K562 (cell line): ENCODE measurements around the gene DMWD. TPM values are rescaled to one million over a fixed set of nuclear protein-coding genes. Genes with fewer than 3 reads are reported as not detected.

Experiments used
- ATAC-seq: fragments of 200-7000 bp; cut with Tn5 transposase; 3 replicates; pipeline ENCODE4 v1.9.1; 2020; ENCODE audit warnings: moderate library complexity
- BruUV-seq: library from RNA; stranded (reverse); fragments of 400-500 nt; replicated peaks from 2 replicates; lab custom pipeline; 2021; lab: Mats Ljungman, UMichigan
- CTCF ChIA-PET: fragments of 300-600 bp; formaldehyde crosslinking; extraction: SDS; loops from one replicate; lab custom pipeline; 2021; ENCODE audit warnings: low intra/inter-chr PET ratio; lab: Yijun Ruan, JAX
- POLR2A ChIA-PET: fragments of 300-600, 350-650 bp; sonication (Branson Sonifier 250); formaldehyde crosslinking; extraction: SDS; loops from one replicate; lab custom pipeline; 2021; ENCODE audit warnings: antibody characterized with exemption, inconsistent platforms; lab: Yijun Ruan, JAX
- DNase-seq, 4 experiments: peaks; one replicate each; pipeline versions ENCODE4 v3.0.0 to v3.0.0-alpha.2; 2011 to 2018; ENCODE audit warnings: low spot score in 3 of 4, mixed read lengths in 3 of 4; ENCODE audit errors: extremely low read depth in 1 of 4
- FAIRE-seq: peaks from 2 replicates; lab custom pipeline; 2011; peaks lifted over from hg19 to GRCh38; lab: Jason Lieb, UNC
- H2AFZ ChIP-seq: 2 replicates; pipeline ENCODE4 v1.6.0; 2011; ENCODE audit warnings: low read depth, low read length, control low read depth, inconsistent platforms
- H3K27ac ChIP-seq: fragments of 200-600 bp; 3 replicates; pipeline ENCODE4 v1.8.0; 2011; ENCODE audit warnings: low read depth, mild to moderate bottlenecking, control low read depth, inconsistent platforms, low read length, moderate library complexity, mixed read lengths; ENCODE audit errors: extremely low read depth
- H3K27me3 ChIP-seq, 2 experiments: fragments of 300-600 bp in 1 of 2; 2 replicates in 1 of 2; 3 replicates in 1 of 2; pipeline versions ENCODE4 v1.6.0 to v1.8.0; 2011; ENCODE audit warnings: inconsistent platforms in 2 of 2, low read length in 2 of 2, mild to moderate bottlenecking in 1 of 2, mixed read lengths in 1 of 2, moderate library complexity in 1 of 2; ENCODE audit not compliant: control insufficient read depth in 2 of 2, insufficient read depth in 2 of 2
- H3K36me3 ChIP-seq: fragments of 300-600 bp; 3 replicates; pipeline ENCODE4 v1.8.0; 2011; ENCODE audit warnings: mild to moderate bottlenecking, low read length, inconsistent platforms; ENCODE audit not compliant: control insufficient read depth, insufficient read depth
- H3K4me1 ChIP-seq, 2 experiments: fragments of 200-600 bp in 1 of 2; replicated peaks in 1 of 2; 2 replicates in 1 of 2; 3 replicates in 1 of 2; pipeline versions ENCODE4 v1.5.1 to v1.8.0; 2011; ENCODE audit warnings: inconsistent platforms in 2 of 2, low read length in 2 of 2, mild to moderate bottlenecking in 1 of 2, mixed read lengths in 1 of 2, moderate library complexity in 1 of 2; ENCODE audit not compliant: control insufficient read depth in 2 of 2, insufficient read depth in 2 of 2
- H3K4me2 ChIP-seq: 2 replicates; pipeline ENCODE4 v1.6.1; 2011; ENCODE audit warnings: low read length, control low read depth, inconsistent platforms, mixed read lengths; ENCODE audit not compliant: insufficient read depth
- H3K4me3 ChIP-seq: fragments of 200-600 bp; sonication (generic), shearing (Covaris generic); 2 replicates; pipeline ENCODE4 v1.5.1; 2016; ENCODE audit warnings: control low read depth, inconsistent platforms
- H3K79me2 ChIP-seq: fragments of 200-600 bp; 3 replicates; pipeline ENCODE4 v1.8.0; 2011; ENCODE audit warnings: low read length, inconsistent platforms; ENCODE audit not compliant: control insufficient read depth, insufficient read depth
- H3K9ac ChIP-seq, 2 experiments: 2 replicates each; pipeline versions ENCODE4 v1.6.0 to v1.6.1; 2011; ENCODE audit warnings: low read depth in 2 of 2, low read length in 2 of 2, control low read depth in 1 of 2, inconsistent platforms in 1 of 2, mild to moderate bottlenecking in 1 of 2, mixed read lengths in 1 of 2; ENCODE audit not compliant: insufficient read depth in 1 of 2
- H3K9me1 ChIP-seq: one replicate; pipeline ENCODE4 v1.6.0; 2011; ENCODE audit warnings: inconsistent platforms, mild to moderate bottlenecking, low read length, moderate library complexity; ENCODE audit not compliant: control insufficient read depth, insufficient read depth
- H3K9me3 ChIP-seq: replicated peaks from 2 replicates; pipeline ENCODE4 v1.5.1; 2011; ENCODE audit warnings: low read depth, low read length, inconsistent platforms; ENCODE audit not compliant: control insufficient read depth, insufficient read depth
- H4K20me1 ChIP-seq: replicated peaks from 2 replicates; pipeline ENCODE4 v1.6.1; 2011; ENCODE audit warnings: low read length, inconsistent platforms, mixed read lengths; ENCODE audit not compliant: control insufficient read depth, insufficient read depth
- CTBP1 ChIP-seq: fragments of 450-650 bp; IDR thresholded peaks from 2 replicates; pipeline ENCODE4 v1.6.1; 2016; ENCODE audit warnings: borderline replicate concordance
- ELF4 ChIP-seq: fragments of 450-650 bp; formaldehyde crosslinking; IDR thresholded peaks from 2 replicates; pipeline ENCODE4 v1.4.0; 2022; ENCODE audit warnings: missing genetic modification characterization
- ETV6 ChIP-seq, 3 experiments: fragments of 150-350 bp in 1 of 3; sonication (generic) in 1 of 3; formaldehyde crosslinking in 1 of 3; IDR thresholded peaks; 2 replicates each; pipeline versions ENCODE4 v1.6.1 to v1.8.0; 2014 to 2022; ENCODE audit warnings: borderline replicate concordance in 2 of 3, low read depth in 2 of 3, antibody characterized with exemption in 1 of 3, low read length in 1 of 3, mild to moderate bottlenecking in 1 of 3, missing genetic modification reagents in 1 of 3
- FIP1L1 ChIP-seq: fragments of 200-400 bp; formaldehyde crosslinking; IDR thresholded peaks from 2 replicates; pipeline ENCODE4 v1.6.1; 2018; ENCODE audit warnings: mild to moderate bottlenecking, low read depth, low read length; ENCODE audit not compliant: poor library complexity, severe bottlenecking
- IFI16 ChIP-seq: fragments of 250-450 bp; sonication (Bioruptor Pico); IDR thresholded peaks from 2 replicates; pipeline ENCODE4 v2.1.2; 2022; ENCODE audit warnings: mild to moderate bottlenecking, inconsistent platforms
- JUNB ChIP-seq: fragments of 450-650 bp; formaldehyde crosslinking; conservative IDR thresholded peaks from 2 replicates; pipeline ENCODE4 v1.4.0; 2020; ENCODE audit warnings: mild to moderate bottlenecking
- KLF6 ChIP-seq: fragments of 250-450 bp; sonication (Bioruptor Pico); IDR thresholded peaks from 2 replicates; pipeline ENCODE4 v1.4.0; 2020; ENCODE audit warnings: mild to moderate bottlenecking, moderate library complexity, borderline replicate concordance
- ZEB2 ChIP-seq: fragments of 450-650 bp; IDR thresholded peaks from 2 replicates; pipeline ENCODE4 v1.6.1; 2016
- ZNF217 ChIP-seq: sonication (generic); formaldehyde crosslinking; IDR thresholded peaks from 2 replicates; pipeline ENCODE4 v1.8.0; 2022; ENCODE audit warnings: mild to moderate bottlenecking, missing genetic modification reagents
- WGBS: fragments of 100-300 bp; shearing (Covaris generic); methylation state at CpG from one replicate; pipeline ENCODE4 v1.1.6; 2016; ENCODE audit warnings: low coverage, mixed read lengths; ENCODE audit not compliant: insufficient coverage; ENCODE audit errors: missing lambda C conversion rate; 5-methylcytosine and 5-hydroxymethylcytosine counted together
- in situ Hi-C: fragments of 300-500 bp; cut with MboI; formaldehyde crosslinking; loops from 4 replicates; pipeline ENCODE4 v1.15.0; 2018; ENCODE audit warnings: inconsistent platforms, mixed read lengths
- intact Hi-C: fragments of 100-400 bp; cut with micrococcal nuclease; formaldehyde crosslinking; loops from 2 replicates; pipeline ENCODE4 v1.14.2; 2022
- polyA plus RNA-seq, 8 experiments: library from polyadenylated mRNA; depleted of rRNA in 4 of 8; stranded (reverse) in 5 of 8; unstranded in 3 of 8; fragments of >200 nt; fragmentation: Nextera tagmentation in 2 of 8; fragmentation: Illumina TruSeq in 1 of 8; extraction: Ambion mirVana in 2 of 8; extraction: Trizol in 1 of 8; gene quantifications; 2 replicates each; pipeline versions ENCODE4 v1.2.1 to v1.2.3, GENCODE V29; 2011 to 2014; ENCODE audit warnings: inconsistent platforms in 1 of 8, missing spikeins in 1 of 8
- total RNA-seq, 7 experiments: library from RNA; depleted of rRNA in 6 of 7; stranded (reverse); fragments of >200 nt in 6 of 7; fragmentation: Illumina TruSeq in 2 of 7; extraction: Trizol in 2 of 7; gene quantifications; 2 replicates each; pipeline versions ENCODE4 v1.2.1 to v1.2.3, GENCODE V29; 2011 to 2021; ENCODE audit warnings: low replicate concordance in 1 of 7
- TF ChIP-seq, protein P1 (sequence below): fragments of 450-650 bp; formaldehyde crosslinking; IDR thresholded peaks from 2 replicates; pipeline ENCODE4 v1.4.0; 2020; ENCODE audit warnings: mild to moderate bottlenecking, moderate library complexity
- TF ChIP-seq, protein P2 (sequence below): conservative IDR thresholded peaks from 2 replicates; pipeline ENCODE4 v1.6.1; 2011; ENCODE audit warnings: low read depth, mild to moderate bottlenecking, low read length; ENCODE audit not compliant: control insufficient read depth
- TF ChIP-seq, protein P3 (sequence below): fragments of 200-400 bp; formaldehyde crosslinking; IDR thresholded peaks from 2 replicates; pipeline ENCODE4 v1.6.1; 2017; ENCODE audit warnings: mild to moderate bottlenecking, low read depth, low read length, moderate library complexity
- TF ChIP-seq, protein P4 (sequence below): sonication (generic); formaldehyde crosslinking; IDR thresholded peaks from 2 replicates; pipeline ENCODE4 v1.8.0; 2022; ENCODE audit warnings: missing genetic modification reagents, mild to moderate bottlenecking, moderate library complexity, borderline replicate concordance
- TF ChIP-seq, protein P5 (sequence below): fragments of 450-650 bp; conservative IDR thresholded peaks from 2 replicates; pipeline ENCODE4 v1.6.1; 2016; ENCODE audit warnings: missing genetic modification characterization, low read depth, mild to moderate bottlenecking, missing compliant biosample characterization, moderate library complexity

DMWD gene
- total and polyA plus RNA-seq, 9 of the 15 experiments (the other 6 are each of a cell fraction or from before 2014, with no cell fraction given) = 4.7 to 54.6 (median 19.0) TPM

DNA sequence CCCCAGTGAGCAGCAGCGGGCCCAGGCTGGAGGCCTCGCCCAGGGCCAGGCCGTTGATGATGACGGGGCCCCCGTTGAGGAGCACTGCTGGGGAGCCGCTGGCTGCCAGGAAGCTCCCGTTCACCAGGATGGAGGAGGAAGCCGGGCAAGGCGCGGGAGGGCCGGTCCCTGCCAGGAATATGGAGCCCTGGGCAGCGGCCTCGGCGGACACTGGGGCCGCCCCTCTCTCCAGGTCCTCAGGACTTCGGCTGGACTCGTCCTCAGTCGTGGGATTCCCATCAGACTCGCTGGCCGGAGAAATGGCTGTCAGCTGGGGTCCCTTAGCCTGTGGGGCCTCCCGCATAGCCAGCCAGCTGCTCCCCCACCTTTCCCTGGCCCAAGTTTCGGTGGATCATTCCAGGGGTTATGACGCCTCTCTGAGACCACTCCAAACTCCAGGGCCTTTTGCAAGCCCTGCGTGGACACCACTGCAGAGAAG, 25.7 kb downstream of the DMWD start:
- peak overlapping the region; percentile 88 for H3K4me2 ChIP-seq
- peaks cover 10 to 86% of the 10 kb centered on the region in 2 experiments; a peak in 4 of 5 replicates for H3K4me1 ChIP-seq
- no peak for FAIRE-seq
- peaks cover 4% of the 10 kb centered on the region; the same call in 1 of the 3 replicates for H3K36me3 ChIP-seq
- H2AFZ ChIP-seq = peak overlapping the region; percentile 87; the same call in 1 of the 2 replicates
- no peaks in the 10 kb centered on the region for H3K27me3 ChIP-seq
- POLR2A ChIA-PET = interaction anchor here (0.7 to 1.7 kb wide), 6 partner anchors 12 to 75 kb away, joined by 3 to 4 read pairs (median 4); partner anchors contain the start of gene SNRPD2
- no peaks in the 10 kb centered on the region for H3K9me3 ChIP-seq
- ATAC-seq = no peak
- peak overlapping the region; percentile 56 for H3K4me3 ChIP-seq
- intact Hi-C loops (no loop called here), in situ Hi-C loops (no loop called here)
- peak overlapping the region; percentile 77; the same call in 2 of the 3 replicates for H3K27ac ChIP-seq
- no peaks in the 10 kb centered on the region for H3K9me1 ChIP-seq
- DNase-seq = no peak
- no peaks in the 10 kb centered on the region for H4K20me1 ChIP-seq
- H3K79me2 ChIP-seq = peaks cover 17% of the 10 kb centered on the region; the same call in 2 of the 3 replicates
- WGBS = 42% methylated on average over 12 of the region's 24 CpGs
- CTCF ChIA-PET = interaction anchor here (0.6 kb wide), 1 partner anchor 119 kb away, joined by 3 read pairs; the partner anchor contains the start of gene IRF2BP1
- TSS peak; percentile 47 for BruUV-seq
- H3K9ac ChIP-seq = peak overlapping the region; percentile 69 to 98
- TF ChIP-seq CTBP1 (no peak), FIP1L1 (peak; percentile 12), KLF6 (CRISPR knock-in tag) (no peak), ZEB2 (no peak), ELF4 (CRISPR knock-in tag) (no peak), ETV6 (IDR thresholded peaks at IDR 0.05; ENCODE audit: borderline replicate concordance in 1 of 2, low read depth in 2 of 2, low read length in 1 of 2) (no peak), ETV6 (CRISPR knock-in tag; IDR thresholded peaks at IDR 0.05; ENCODE audit: borderline replicate concordance) (no peak), IFI16 (CRISPR knock-in tag) (no peak), ZNF217 (no peak), JUNB (CRISPR knock-in tag) (no peak)
- TF ChIP-seq, protein P1, sequence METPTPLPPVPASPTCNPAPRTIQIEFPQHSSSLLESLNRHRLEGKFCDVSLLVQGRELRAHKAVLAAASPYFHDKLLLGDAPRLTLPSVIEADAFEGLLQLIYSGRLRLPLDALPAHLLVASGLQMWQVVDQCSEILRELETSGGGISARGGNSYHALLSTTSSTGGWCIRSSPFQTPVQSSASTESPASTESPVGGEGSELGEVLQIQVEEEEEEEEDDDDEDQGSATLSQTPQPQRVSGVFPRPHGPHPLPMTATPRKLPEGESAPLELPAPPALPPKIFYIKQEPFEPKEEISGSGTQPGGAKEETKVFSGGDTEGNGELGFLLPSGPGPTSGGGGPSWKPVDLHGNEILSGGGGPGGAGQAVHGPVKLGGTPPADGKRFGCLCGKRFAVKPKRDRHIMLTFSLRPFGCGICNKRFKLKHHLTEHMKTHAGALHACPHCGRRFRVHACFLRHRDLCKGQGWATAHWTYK (CRISPR knock-in tag) = no peak
- TF ChIP-seq, protein P2, sequence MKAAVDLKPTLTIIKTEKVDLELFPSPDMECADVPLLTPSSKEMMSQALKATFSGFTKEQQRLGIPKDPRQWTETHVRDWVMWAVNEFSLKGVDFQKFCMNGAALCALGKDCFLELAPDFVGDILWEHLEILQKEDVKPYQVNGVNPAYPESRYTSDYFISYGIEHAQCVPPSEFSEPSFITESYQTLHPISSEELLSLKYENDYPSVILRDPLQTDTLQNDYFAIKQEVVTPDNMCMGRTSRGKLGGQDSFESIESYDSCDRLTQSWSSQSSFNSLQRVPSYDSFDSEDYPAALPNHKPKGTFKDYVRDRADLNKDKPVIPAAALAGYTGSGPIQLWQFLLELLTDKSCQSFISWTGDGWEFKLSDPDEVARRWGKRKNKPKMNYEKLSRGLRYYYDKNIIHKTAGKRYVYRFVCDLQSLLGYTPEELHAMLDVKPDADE = no peak
- TF ChIP-seq, protein P3, sequence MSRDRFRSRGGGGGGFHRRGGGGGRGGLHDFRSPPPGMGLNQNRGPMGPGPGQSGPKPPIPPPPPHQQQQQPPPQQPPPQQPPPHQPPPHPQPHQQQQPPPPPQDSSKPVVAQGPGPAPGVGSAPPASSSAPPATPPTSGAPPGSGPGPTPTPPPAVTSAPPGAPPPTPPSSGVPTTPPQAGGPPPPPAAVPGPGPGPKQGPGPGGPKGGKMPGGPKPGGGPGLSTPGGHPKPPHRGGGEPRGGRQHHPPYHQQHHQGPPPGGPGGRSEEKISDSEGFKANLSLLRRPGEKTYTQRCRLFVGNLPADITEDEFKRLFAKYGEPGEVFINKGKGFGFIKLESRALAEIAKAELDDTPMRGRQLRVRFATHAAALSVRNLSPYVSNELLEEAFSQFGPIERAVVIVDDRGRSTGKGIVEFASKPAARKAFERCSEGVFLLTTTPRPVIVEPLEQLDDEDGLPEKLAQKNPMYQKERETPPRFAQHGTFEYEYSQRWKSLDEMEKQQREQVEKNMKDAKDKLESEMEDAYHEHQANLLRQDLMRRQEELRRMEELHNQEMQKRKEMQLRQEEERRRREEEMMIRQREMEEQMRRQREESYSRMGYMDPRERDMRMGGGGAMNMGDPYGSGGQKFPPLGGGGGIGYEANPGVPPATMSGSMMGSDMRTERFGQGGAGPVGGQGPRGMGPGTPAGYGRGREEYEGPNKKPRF = no peak
- TF ChIP-seq, protein P4, sequence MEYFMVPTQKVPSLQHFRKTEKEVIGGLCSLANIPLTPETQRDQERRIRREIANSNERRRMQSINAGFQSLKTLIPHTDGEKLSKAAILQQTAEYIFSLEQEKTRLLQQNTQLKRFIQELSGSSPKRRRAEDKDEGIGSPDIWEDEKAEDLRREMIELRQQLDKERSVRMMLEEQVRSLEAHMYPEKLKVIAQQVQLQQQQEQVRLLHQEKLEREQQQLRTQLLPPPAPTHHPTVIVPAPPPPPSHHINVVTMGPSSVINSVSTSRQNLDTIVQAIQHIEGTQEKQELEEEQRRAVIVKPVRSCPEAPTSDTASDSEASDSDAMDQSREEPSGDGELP = 0 out of 2 replicates have a peak, but pooled peaks have one; percentile 1
- TF ChIP-seq, protein P5, sequence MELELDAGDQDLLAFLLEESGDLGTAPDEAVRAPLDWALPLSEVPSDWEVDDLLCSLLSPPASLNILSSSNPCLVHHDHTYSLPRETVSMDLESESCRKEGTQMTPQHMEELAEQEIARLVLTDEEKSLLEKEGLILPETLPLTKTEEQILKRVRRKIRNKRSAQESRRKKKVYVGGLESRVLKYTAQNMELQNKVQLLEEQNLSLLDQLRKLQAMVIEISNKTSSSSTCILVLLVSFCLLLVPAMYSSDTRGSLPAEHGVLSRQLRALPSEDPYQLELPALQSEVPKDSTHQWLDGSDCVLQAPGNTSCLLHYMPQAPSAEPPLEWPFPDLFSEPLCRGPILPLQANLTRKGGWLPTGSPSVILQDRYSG (tag) = no peak
